GM18519 (cell line): ENCODE measurements around the gene AGMO.

Experiments used
- ATAC-seq: cut with Tn5 transposase; IDR thresholded peaks from one replicate; pipeline ENCODE4 v1.9.1; 2021; ENCODE audit warnings: mild to moderate bottlenecking, moderate library complexity; ENCODE audit not compliant: unreplicated experiment, low FRiP score

AGMO gene

GRCh38 chr7:15279640-15280039, 282.2 kb downstream of the AGMO start:
- ATAC-seq: no peak

DNA sequence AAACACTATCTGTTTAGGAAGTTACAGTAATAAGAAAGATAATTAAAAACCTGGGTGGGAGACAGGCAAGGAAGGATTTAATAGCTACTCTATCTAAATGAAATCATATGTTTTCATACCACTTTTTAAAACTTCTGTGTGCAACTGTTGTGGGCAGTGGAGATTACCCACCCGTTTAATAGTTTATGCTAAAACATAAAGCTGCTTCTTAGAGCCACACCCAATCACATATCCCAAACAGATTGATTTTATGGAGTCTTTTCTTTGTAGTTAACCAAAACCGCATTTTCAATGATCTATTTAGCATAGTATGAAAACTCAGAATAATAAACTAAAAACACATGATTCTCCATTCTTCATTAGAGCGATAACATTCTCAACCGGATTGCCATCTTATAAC, 304.1 kb downstream of the AGMO start:
- ATAC-seq: no peak

GRCh38 chr7:15252181-15252580, 309.6 kb downstream of the AGMO start:
- no peak for ATAC-seq

DNA sequence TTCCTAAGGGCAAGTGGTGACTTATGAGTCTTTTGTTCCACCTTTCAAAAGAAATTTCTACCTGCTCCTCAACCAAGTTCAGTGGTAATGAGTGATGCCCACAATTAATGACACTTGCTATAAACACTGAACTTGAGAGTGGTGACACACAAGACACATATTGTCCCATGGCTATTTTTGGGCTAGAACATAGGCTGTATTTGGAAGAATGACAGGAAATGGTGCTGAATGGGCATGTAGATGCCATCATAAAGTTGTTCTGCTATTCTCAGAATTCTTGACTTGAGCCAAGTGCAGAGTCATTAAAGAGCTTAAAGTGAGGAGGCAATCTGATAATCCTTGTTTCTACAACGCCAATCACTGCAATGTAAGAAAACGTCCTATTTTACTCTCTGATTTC, 313.3 kb downstream of the AGMO start:
- ATAC-seq: no peak

GRCh38 chr7:15245831-15246230, 316.0 kb downstream of the AGMO start:
- no peak for ATAC-seq

- ATAC-seq: no peak
Measured at GRCh38 chr7:15239801-15240200, 322.0 kb downstream of the AGMO start.

DNA sequence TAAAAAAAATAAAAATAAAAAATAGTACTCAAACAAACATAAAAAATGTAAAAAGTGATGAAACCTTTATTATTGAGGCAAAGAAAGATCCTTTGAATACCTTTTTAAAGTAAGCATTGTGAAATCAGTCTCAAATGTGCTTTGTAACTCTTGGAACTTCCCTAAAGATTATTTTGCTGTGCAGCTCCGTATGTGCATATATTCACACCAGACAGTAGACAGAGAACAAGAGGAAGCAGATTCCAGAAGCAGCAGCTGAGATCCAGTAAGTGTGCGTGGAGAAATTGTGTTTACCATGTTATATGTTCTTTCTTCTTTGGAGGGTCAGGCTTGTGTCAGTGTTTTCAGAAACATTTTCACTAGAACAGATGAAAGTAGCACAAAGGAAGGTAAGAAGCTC, 324.9 kb downstream of the AGMO start:
- ATAC-seq: no peak

- no peak for ATAC-seq
Measured at GRCh38 chr7:15234431-15234830, 327.4 kb downstream of the AGMO start.

GRCh38 chr7:15228831-15229230, 333.0 kb downstream of the AGMO start:
- ATAC-seq: no peak

DNA sequence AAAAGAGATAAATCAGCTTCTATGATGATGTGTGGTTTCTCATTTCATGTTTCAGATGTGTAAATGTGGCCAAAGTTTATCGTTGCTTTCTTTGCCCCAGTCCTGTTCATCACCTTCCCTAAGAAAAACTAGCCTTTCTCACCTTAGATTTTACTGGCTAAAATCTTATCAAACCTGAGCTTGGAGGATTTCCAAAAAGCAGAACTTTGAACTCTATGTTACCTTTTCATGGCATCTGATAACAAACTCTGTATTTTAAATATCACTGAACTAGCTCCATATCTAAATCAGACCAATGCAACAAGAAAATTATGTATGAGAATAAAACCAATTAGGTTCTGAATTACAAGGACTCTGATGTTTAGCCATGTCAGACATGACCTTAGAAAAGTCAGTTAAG, 335.8 kb downstream of the AGMO start:
- no peak for ATAC-seq

GRCh38 chr7:15219758-15220157, 342.1 kb downstream of the AGMO start:
- ATAC-seq: no peak

- ATAC-seq: no peak
Measured at GRCh38 chr7:15218261-15218660, 343.6 kb downstream of the AGMO start.

DNA sequence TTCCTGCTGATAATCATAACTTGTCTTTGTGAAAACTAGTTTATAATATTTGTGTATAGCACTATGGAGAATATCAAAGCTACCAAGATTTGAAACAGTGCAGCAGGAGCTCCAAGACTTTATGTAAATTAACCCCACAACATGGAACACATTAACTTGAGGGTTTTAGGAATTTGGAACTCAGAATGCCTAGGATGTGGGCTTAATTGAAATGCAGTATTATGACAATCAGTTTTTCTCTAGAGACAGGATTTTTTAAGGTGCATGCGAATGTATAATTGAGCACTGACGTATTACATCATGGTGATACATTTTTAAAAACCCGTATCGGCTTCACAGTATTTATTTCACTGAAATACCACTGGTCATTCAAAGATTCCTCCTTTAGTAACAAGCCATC, 346.2 kb downstream of the AGMO start:
- no peak for ATAC-seq

GRCh38 chr7:15214976-15215375, 346.8 kb downstream of the AGMO start:
- ATAC-seq: no peak

GRCh38 chr7:15213093-15213492, 348.7 kb downstream of the AGMO start:
- no peak for ATAC-seq

DNA sequence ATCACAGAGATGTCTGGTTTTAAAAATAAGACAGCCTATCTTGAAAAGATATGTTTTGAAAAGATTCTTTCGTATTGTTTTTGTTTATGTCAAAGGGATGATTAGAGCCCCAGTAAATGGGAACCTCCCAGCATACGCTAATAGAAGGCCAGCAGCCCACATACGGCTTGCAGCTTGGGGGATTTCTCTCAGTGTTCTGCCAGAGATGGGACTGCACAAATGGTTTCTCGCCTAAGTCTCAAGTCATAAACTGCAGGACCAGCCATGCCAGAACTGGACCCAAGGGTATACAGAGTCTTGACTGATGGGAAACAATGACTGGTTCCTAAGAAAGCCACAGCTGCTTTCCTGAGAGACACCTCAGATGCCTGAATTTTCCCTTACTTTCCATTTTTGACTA, 352.4 kb downstream of the AGMO start:
- ATAC-seq: no peak

GRCh38 chr7:15204421-15204820, 357.4 kb downstream of the AGMO start:
- ATAC-seq: no peak

DNA sequence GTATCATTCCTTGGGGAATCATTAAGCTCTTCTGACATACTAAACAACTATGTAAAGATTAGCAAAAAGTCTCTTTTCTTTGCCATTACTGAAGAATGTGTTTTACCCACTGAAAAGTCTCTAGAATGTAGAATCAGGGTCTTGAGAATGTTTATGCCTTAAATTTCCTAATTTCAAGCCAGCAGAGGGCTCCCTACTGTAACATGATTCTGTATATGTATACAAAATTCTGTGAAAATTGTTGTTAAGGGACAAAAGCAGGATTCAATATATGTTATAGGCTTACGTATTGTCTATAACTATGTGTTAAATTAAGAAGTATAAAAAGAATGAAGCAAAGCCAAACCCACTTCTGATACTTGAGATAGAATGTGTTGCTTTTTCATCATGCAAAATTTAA, 362.3 kb downstream of the AGMO start:
- ATAC-seq: no peak

DNA sequence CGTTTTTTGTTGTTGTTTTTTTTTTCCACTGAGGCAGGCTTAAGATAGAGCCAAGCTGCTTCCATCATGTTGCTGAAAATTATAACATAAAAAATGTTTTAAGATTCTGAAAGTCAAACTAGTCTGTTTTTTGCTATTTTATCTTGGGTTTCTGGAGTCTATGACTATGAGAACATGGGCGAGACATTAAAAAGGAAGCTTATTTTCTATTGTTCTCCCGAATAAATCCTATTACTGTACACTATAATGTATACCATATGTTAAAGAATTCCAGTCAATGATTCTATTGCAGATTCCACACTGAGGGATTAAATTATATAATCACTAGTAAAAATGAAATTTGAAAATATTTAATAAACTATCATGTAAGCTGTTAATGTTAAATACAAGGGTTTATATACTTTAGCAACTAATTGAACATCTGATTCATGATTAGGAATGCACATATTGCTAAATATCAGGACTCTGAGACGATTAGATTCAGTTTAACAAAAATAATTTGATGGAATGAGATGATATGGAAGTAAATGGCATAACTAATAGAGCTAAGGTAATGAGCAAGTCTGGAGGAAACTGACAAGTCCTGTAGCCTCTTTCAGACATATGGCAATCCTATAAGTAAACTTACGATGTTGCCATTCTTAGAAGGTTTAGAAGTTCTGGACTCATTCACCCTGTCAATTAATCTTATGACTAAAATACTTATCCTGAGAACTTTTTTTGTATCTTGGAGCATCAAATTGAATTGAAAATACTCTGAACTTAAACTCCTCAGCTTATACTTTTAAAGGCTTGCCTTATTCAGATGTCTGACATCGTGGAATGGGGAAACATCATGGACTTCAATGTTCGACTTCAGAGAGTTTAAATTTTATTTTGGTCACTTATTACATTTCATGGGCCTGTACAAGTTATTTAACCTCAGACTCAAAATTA, 364.5 kb downstream of the AGMO start:
- ATAC-seq: no peak

- no peak for ATAC-seq
Measured at GRCh38 chr7:15178065-15178464, 383.8 kb downstream of the AGMO start.

DNA sequence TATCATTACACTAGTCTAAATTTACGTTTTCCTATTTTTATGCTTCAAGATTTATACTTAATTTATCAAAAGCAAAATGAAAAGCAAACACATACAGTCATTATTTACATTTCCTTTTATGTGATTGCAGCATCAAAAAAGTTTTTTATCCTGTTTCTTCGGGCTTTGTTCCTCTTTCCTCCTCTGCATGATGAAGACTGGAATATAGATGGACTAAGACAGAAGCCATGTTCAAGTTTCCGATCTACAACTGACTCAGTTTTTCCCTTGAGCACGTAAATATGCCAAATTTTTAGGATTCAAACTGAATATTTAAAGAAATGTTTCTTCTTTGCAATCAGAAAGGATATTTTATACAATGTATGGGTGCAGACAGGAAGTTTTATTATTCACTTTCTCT, 385.7 kb downstream of the AGMO start:
- no peak for ATAC-seq

GRCh38 chr7:15175152-15175551, 386.7 kb downstream of the AGMO start:
- ATAC-seq: no peak
